Skeletal muscle satellite cell (primary cell): ENCODE data around the gene TFDP3.

Experiments used
- H3K27me3 ChIP-seq: 2 replicates; pipeline ENCODE4 v1.7.0; 2013; ENCODE audit warnings: low read length; ENCODE audit not compliant: control insufficient read depth, insufficient read depth
- H3K36me3 ChIP-seq: 2 replicates; pipeline ENCODE4 v1.7.0; 2013; ENCODE audit warnings: mild to moderate bottlenecking, control low read depth, low read length; ENCODE audit not compliant: insufficient read depth
- H3K4me1 ChIP-seq: 2 replicates; pipeline ENCODE4 v1.7.0; 2013; ENCODE audit warnings: low read length; ENCODE audit not compliant: control insufficient read depth, insufficient read depth
- H3K4me2 ChIP-seq: 2 replicates; pipeline ENCODE4 v1.7.0; 2013; ENCODE audit warnings: mild to moderate bottlenecking, low read length
- H3K4me3 ChIP-seq: 2 replicates; pipeline ENCODE4 v1.7.0; 2013; ENCODE audit warnings: low read length
- H3K9ac ChIP-seq: 2 replicates; pipeline ENCODE4 v1.7.0; 2013; ENCODE audit warnings: mild to moderate bottlenecking, low read depth, low read length, moderate library complexity
- H3K9me3 ChIP-seq: replicated peaks from 2 replicates; pipeline ENCODE4 v1.7.0; 2013; ENCODE audit warnings: mild to moderate bottlenecking, control low read depth, low read length
- small RNA-seq: library from RNA; depleted of rRNA; stranded (forward); fragments of <200 nt; gene quantifications from one replicate; pipeline ENCODE3, GENCODE V24; 2012

The TFDP3 gene

DNA sequence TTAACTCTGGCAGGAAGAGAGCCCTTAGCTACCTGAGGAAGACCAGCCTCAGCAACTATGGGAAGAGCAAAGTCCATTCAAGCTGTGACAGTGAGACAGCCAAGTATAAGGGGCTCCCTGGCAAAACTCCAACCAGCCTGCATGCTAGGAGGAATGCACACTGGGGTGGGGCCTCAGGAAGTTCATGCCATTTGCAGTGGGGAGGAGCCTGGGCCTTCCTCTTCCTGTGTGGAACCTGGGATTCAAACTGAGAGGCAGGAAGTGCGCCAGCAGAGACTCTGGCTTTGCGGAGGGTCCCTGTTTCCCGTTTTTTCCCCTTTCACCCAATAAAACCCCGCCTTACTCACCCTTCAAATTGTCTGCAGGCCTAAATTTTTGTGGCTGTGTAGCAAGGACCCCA, 33.0 kb downstream of the TFDP3 start:
- Histone ChIP-seq H3K4me1 (no peaks in the 10 kb centered on the region), H3K9ac (no peak overlapping the region), H3K27me3 (peaks cover 12% of the 10 kb centered on the region), H3K4me3 (no peak overlapping the region), H3K4me2 (no peak overlapping the region), H3K9me3 (no peaks in the 10 kb centered on the region), H3K36me3 (no peaks in the 10 kb centered on the region)

DNA sequence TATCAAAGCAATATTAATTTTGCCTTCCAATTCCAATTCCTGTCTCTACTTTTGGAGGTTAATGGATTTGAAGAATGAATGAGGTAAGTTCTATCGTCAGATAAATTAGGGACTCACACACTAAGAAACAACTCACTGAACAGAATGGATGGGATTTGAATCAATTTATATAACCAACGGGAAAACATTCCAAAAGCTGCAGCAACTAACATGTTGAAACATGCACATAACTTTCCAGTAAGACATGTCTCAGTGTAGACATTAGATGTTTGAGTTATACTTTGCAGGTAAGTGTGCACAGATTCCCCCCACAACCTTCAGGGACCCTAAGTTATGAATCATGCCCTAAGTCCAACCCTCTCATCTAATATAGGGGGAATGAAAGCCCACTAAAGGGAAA, 34.3 kb downstream of the TFDP3 start:
- no peak overlapping the region for H3K4me3 ChIP-seq
- peaks cover 14% of the 10 kb centered on the region for H3K27me3 ChIP-seq
- H3K9ac ChIP-seq, result no peak overlapping the region
- H3K4me1 ChIP-seq, result no peaks in the 10 kb centered on the region
- no peaks in the 10 kb centered on the region for H3K36me3 ChIP-seq
- H3K9me3 ChIP-seq, result no peaks in the 10 kb centered on the region
- no peak overlapping the region for H3K4me2 ChIP-seq

DNA sequence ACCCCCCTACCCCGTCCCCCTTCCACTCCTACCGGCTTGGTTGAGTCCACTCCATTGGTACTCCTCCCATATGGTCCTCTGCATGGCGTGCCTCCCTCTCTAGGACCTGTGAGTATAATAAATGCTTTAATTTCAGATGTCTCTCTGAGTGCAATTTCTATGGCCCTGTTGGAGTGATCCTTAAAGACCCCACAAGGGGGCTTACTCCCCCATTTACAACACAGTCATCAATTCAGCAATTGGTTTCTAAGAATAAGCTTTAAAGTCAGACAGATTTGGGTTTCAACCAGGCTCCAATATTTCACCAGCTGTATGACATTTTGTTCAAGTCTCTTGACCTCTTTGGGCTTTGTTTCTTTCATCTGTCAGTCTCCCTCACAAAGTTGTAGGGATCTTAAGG, 38.7 kb downstream of the TFDP3 start:
- Histone ChIP-seq H3K36me3 (no peaks in the 10 kb centered on the region), H3K4me3 (no peak overlapping the region), H3K4me1 (no peaks in the 10 kb centered on the region), H3K9me3 (no peaks in the 10 kb centered on the region), H3K27me3 (peaks cover 24% of the 10 kb centered on the region), H3K9ac (no peak overlapping the region), H3K4me2 (no peak overlapping the region)

DNA sequence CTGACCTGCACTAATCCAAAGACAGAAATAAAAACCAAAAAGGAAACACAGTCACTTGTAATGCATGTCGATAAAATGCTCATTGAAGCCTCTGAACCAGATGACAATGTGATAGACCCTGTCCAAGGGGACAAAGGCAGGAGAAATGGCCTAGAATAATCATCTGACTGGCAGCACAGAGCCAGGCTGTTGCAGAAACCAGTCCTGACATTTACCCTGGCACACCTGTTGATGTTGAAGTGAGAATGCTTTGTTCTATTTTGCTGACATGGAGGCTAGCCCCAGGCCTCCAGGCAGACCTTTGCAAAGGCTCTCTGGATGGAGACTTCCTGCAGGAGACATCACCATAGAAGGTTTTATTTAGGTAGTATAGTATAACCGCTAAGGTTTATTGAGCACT, 41.0 kb downstream of the TFDP3 start:
- Histone ChIP-seq H3K36me3 (no peaks in the 10 kb centered on the region), H3K27me3 (peaks cover 34% of the 10 kb centered on the region), H3K9ac (no peak overlapping the region), H3K4me2 (no peak overlapping the region), H3K9me3 (no peaks in the 10 kb centered on the region), H3K4me3 (no peak overlapping the region), H3K4me1 (no peaks in the 10 kb centered on the region)

DNA sequence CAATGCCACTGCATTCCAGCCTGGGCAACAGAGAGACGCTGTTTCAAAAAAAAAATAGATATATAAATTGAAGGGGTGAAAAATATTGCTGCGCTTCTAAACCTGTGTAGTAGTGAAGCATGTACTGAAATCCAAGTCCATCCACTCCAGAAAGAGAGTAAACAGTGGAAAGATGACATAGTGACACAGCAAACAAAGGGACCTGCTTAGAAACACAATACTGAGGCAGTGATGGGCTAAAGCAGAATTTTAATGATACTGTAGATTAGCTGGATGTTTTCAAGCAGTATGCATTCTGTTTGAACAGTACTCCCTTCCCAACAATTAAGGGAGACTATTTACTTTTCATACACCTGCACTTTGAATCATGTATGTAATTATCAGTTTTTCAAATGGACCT, 42.5 kb downstream of the TFDP3 start:
- no peak overlapping the region for H3K9ac ChIP-seq
- no peaks in the 10 kb centered on the region for H3K4me1 ChIP-seq
- no peak overlapping the region for H3K4me2 ChIP-seq
- no peaks in the 10 kb centered on the region for H3K9me3 ChIP-seq
- H3K4me3 ChIP-seq, result no peak overlapping the region
- H3K36me3 ChIP-seq, result no peaks in the 10 kb centered on the region
- H3K27me3 ChIP-seq, result peaks cover 33% of the 10 kb centered on the region

DNA sequence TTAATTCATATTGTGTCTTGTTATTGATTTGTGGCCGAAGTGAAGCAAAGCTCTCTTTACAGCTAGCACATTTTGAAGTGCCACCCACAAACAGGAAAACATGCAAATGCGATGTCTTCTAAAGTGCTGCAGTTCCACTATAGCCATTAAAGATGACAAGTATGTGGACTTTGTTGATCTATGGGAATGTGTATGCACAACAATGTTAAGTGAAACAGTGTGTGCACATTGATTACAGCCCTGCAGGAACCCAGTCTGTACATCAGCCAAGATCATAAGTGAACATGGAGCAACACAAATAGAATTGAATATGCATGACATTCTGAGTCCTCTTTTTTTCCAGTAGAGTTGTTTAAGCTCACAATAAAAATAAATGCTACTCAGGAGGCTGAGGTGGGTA, 43.0 kb downstream of the TFDP3 start:
- Histone ChIP-seq H3K27me3 (peaks cover 33% of the 10 kb centered on the region), H3K4me2 (no peak overlapping the region), H3K36me3 (no peaks in the 10 kb centered on the region)

DNA sequence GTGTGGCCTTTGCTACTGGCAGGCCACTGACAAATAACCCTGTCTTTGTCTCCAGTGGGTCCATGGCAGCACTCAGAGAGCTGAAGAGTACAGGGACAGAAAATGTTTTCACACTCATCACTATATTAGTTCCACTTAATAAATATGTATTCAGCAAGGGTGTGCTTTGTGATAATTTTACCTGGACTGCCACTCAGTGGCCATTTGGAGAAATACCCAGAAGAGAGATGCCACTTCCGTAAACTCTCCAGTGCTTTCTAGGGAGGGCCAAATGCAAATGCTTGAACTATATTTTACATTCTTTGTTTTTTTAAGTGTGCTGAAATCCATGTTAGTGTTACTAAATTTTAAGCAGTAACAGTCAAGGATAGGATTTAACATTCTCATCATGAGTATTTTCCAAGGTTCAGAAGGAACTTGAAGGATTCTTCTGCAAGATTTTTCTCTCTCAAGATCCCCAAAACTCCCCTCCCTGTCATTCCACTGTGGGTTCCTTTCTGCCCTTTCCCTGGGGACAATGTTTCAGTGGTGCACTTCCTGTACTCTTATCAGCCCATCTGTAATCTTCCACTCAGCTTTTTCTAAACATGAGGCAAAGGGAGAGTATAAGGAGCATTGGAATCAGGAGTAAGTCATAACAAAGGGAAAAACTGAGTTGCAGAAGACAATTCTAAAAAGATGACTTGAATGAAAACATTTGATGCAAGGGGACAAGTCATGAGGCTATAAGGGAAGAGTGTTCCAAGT, 46.0 kb downstream of the TFDP3 start:
- Histone ChIP-seq H3K27me3 (peaks cover 24% of the 10 kb centered on the region), H3K36me3 (no peaks in the 10 kb centered on the region), H3K9me3 (no peaks in the 10 kb centered on the region), H3K4me2 (no peak overlapping the region), H3K4me3 (no peak overlapping the region), H3K4me1 (no peaks in the 10 kb centered on the region), H3K9ac (no peak overlapping the region)

More for the DNA sequence above, 43.0 kb downstream of the TFDP3 start:
- Histone ChIP-seq H3K9ac (no peak overlapping the region), H3K9me3 (no peaks in the 10 kb centered on the region), H3K4me1 (no peaks in the 10 kb centered on the region), H3K4me3 (no peak overlapping the region)

Small RNA genes lying within 50 kb of the gene (small RNA-seq; reads per million reads assigned to genes)
- gene RNU1-115P, result 0.28 reads per million
